SU-DHL-6 (cell line): Measurements from ENCODE around the gene MYOF.

Experiments used
- CTCF ChIP-seq: fragments of 200-600 bp; sonication (generic); IDR thresholded peaks from one replicate; pipeline ENCODE4 v1.5.1; 2017; ENCODE audit warnings: antibody characterized with exemption, mild to moderate bottlenecking, low read length, moderate library complexity; ENCODE audit not compliant: insufficient read depth, poor library complexity, severe bottlenecking
- EZH2phosphoT487 ChIP-seq: fragments of 200-600 bp; sonication (generic), shearing (Covaris generic); conservative IDR thresholded peaks from 2 replicates; pipeline ENCODE4 v1.6.1; 2018; ENCODE audit warnings: mild to moderate bottlenecking, antibody characterized with exemption, low read length, moderate library complexity, mixed read lengths

- TF ChIP-seq CTCF (no peak), EZH2phosphoT487 (no peak)
Measured at GRCh38 chr10:93485690-93486089, 3.6 kb upstream of the MYOF start.
